HCT116 (cell line): ENCODE data around the gene CDCA3. TPM values are rescaled to one million over a fixed set of nuclear protein-coding genes. Genes with fewer than 3 reads are reported as not detected.

Experiments used
- ATAC-seq: fragments of 200-7000 bp; cut with Tn5 transposase; 2 replicates; pipeline ENCODE4 v1.9.1; 2020; ENCODE audit warnings: mild to moderate bottlenecking, moderate library complexity
- BruUV-seq: library from RNA; stranded (reverse); fragments of 400-500 nt; replicated peaks from 2 replicates; lab custom pipeline; 2021; lab: Mats Ljungman, UMichigan
- CTCF ChIA-PET: fragments of 300-600 bp; sonication (Branson Sonifier 250); formaldehyde crosslinking; loops from one replicate; lab custom pipeline; 2021; ENCODE audit warnings: antibody characterized with exemption; lab: Charles Lee
- POLR2A ChIA-PET: fragments of 300-600, 350-600 bp; sonication (Branson Sonifier 250); formaldehyde crosslinking; loops from one replicate; lab custom pipeline; 2021; ENCODE audit warnings: antibody characterized with exemption; lab: Charles Lee
- RAD21 ChIA-PET, 2 experiments: fragments of 300-600 bp; sonication (Branson Sonifier 250); formaldehyde crosslinking; loops; one replicate each; lab custom pipeline; 2023; ENCODE audit warnings: low total read pairs in 2 of 2; ENCODE audit not compliant: uncharacterized antibody in 2 of 2, unreplicated experiment in 2 of 2, low non-redundant PET in 1 of 2; lab: Charles Lee
- DNase-seq: peaks from one replicate; pipeline ENCODE4 v3.0.0-alpha.2; 2010; ENCODE audit warnings: low read depth, low spot score
- H2AFZ ChIP-seq: fragments of 200-600 bp; shearing (Covaris generic), sonication (generic); 2 replicates; pipeline ENCODE4 v1.6.1; 2017; ENCODE audit warnings: low read depth, mixed run types, mixed read lengths, antibody characterized with exemption, low read length; ENCODE audit not compliant: poor library complexity, severe bottlenecking
- H3K27ac ChIP-seq: 2 replicates; pipeline ENCODE4 v1.5.1; 2012; ENCODE audit warnings: low read depth, low read length
- H3K27me3 ChIP-seq: fragments of 200-600 bp; sonication (generic); 2 replicates; pipeline ENCODE4 v1.6.1; 2016; ENCODE audit warnings: mixed run types, low read length, mixed read lengths; ENCODE audit not compliant: insufficient read depth
- H3K36me3 ChIP-seq, 2 experiments: fragments of 200-500 bp in 1 of 2; fragments of 200-600 bp in 1 of 2; sonication (Bioruptor generic) in 1 of 2; sonication (generic) in 1 of 2; 2 replicates each; pipeline versions ENCODE4 v1.5.1 to v1.6.1; 2014 to 2016; ENCODE audit warnings: low read length in 2 of 2, inconsistent platforms in 1 of 2, mixed read lengths in 1 of 2, mixed run types in 1 of 2; ENCODE audit not compliant: insufficient read depth in 2 of 2, control insufficient read depth in 1 of 2
- H3K4me1 ChIP-seq, 2 experiments: fragments of 200-600 bp in 1 of 2; sonication (generic) in 1 of 2; 2 replicates each; pipeline versions ENCODE4 v1.5.1 to v1.6.1; 2012 to 2017; ENCODE audit warnings: low read length in 2 of 2, inconsistent platforms in 1 of 2, mild to moderate bottlenecking in 1 of 2, mixed read lengths in 1 of 2, mixed run types in 1 of 2, moderate library complexity in 1 of 2; ENCODE audit not compliant: insufficient read depth in 2 of 2, control insufficient read depth in 1 of 2
- H3K4me2 ChIP-seq: fragments of 200-600 bp; sonication (generic); 2 replicates; pipeline ENCODE4 v1.6.1; 2017; ENCODE audit warnings: mixed run types, low read length, mixed read lengths
- H3K4me3 ChIP-seq, 2 experiments: fragments of 200-600 bp in 1 of 2; sonication (generic) in 1 of 2; replicated peaks in 1 of 2; 2 replicates each; pipeline ENCODE4 v1.5.1; 2011 to 2016; ENCODE audit warnings: low read length in 2 of 2, control low read depth in 1 of 2, low read depth in 1 of 2, mild to moderate bottlenecking in 1 of 2, mixed read lengths in 1 of 2, mixed run types in 1 of 2
- H3K79me2 ChIP-seq: fragments of 200-600 bp; sonication (generic); 2 replicates; pipeline ENCODE4 v1.6.1; 2017; ENCODE audit warnings: mild to moderate bottlenecking, mixed run types, low read length, moderate library complexity, mixed read lengths; ENCODE audit not compliant: insufficient read depth
- H3K9ac ChIP-seq: fragments of 200-600 bp; sonication (generic); 2 replicates; pipeline ENCODE4 v1.6.1; 2016; ENCODE audit warnings: low read length, mixed read lengths
- H3K9me2 ChIP-seq: fragments of 200-600 bp; sonication (generic), shearing (Covaris generic); 2 replicates; pipeline ENCODE4 v1.6.1; 2017; ENCODE audit warnings: mixed run types, mild to moderate bottlenecking, moderate library complexity; ENCODE audit not compliant: insufficient read depth
- H3K9me3 ChIP-seq, 2 experiments: fragments of 200-500 bp in 1 of 2; fragments of 200-600 bp in 1 of 2; sonication (Bioruptor generic) in 1 of 2; sonication (generic) in 1 of 2; 2 replicates each; pipeline ENCODE4 v1.6.1; 2014 to 2017; ENCODE audit warnings: low read length in 2 of 2, mixed read lengths in 2 of 2, inconsistent platforms in 1 of 2, low read depth in 1 of 2, mild to moderate bottlenecking in 1 of 2, mixed run types in 1 of 2, moderate library complexity in 1 of 2; ENCODE audit not compliant: control insufficient read depth in 1 of 2, insufficient read depth in 1 of 2
- H4K20me1 ChIP-seq: fragments of 200-600 bp; sonication (generic), shearing (Covaris generic); 2 replicates; pipeline ENCODE4 v1.6.1; 2017; ENCODE audit warnings: mixed run types, mild to moderate bottlenecking, moderate library complexity; ENCODE audit not compliant: insufficient read depth
- ATF3 ChIP-seq: IDR thresholded peaks from 2 replicates; pipeline ENCODE4 v1.6.1; 2012
- CBX3 ChIP-seq: IDR thresholded peaks from 2 replicates; pipeline ENCODE4 v1.6.1; 2012; ENCODE audit warnings: low read depth
- CEBPB ChIP-seq: IDR thresholded peaks from 2 replicates; pipeline ENCODE4 v1.6.1; 2012; ENCODE audit warnings: low read depth
- EGR1 ChIP-seq: IDR thresholded peaks from 2 replicates; pipeline ENCODE4 v1.6.1; 2012; ENCODE audit warnings: low read depth
- ELF1 ChIP-seq: IDR thresholded peaks from 2 replicates; pipeline ENCODE4 v1.6.1; 2012; ENCODE audit warnings: low read depth, borderline replicate concordance
- EZH2 ChIP-seq: fragments of 200-600 bp; sonication (generic); IDR thresholded peaks from 2 replicates; pipeline ENCODE4 v1.6.1; 2017; ENCODE audit warnings: antibody characterized with exemption, mixed run types
- EZH2phosphoT487 ChIP-seq: fragments of 200-600 bp; IDR thresholded peaks from 2 replicates; pipeline ENCODE4 v1.6.1; 2018; ENCODE audit warnings: antibody characterized with exemption, borderline replicate concordance
- FOSL1 ChIP-seq: IDR thresholded peaks from 2 replicates; pipeline ENCODE4 v1.6.1; 2012; ENCODE audit warnings: low read depth
- JUND ChIP-seq: IDR thresholded peaks from 2 replicates; pipeline ENCODE4 v1.6.1; 2012
- POLR2A ChIP-seq: IDR thresholded peaks from 2 replicates; pipeline ENCODE4 v1.7.0; 2011; ENCODE audit warnings: borderline replicate concordance; ENCODE audit not compliant: insufficient read depth, insufficient read length; ENCODE audit errors: extremely low read depth
- POLR2AphosphoS5 ChIP-seq: IDR thresholded peaks from 2 replicates; pipeline ENCODE4 v1.6.1; 2011; ENCODE audit warnings: mild to moderate bottlenecking, low read depth, low read length, moderate library complexity
- RAD21 ChIP-seq: IDR thresholded peaks from 2 replicates; pipeline ENCODE4 v1.6.1; 2012; ENCODE audit warnings: low read depth, mild to moderate bottlenecking
- REST ChIP-seq: IDR thresholded peaks from 2 replicates; pipeline ENCODE4 v1.6.1; 2012; ENCODE audit warnings: low read depth
- SIN3A ChIP-seq: IDR thresholded peaks from 2 replicates; pipeline ENCODE4 v1.6.1; 2012; ENCODE audit warnings: low read depth
- SP1 ChIP-seq: IDR thresholded peaks from 2 replicates; pipeline ENCODE4 v1.6.1; 2012; ENCODE audit warnings: low read depth
- SRF ChIP-seq: IDR thresholded peaks from 2 replicates; pipeline ENCODE4 v1.6.1; 2012; ENCODE audit warnings: low read depth
- YY1 ChIP-seq: IDR thresholded peaks from 2 replicates; pipeline ENCODE4 v1.6.1; 2011; ENCODE audit warnings: low read length, low read depth, moderate library complexity, mild to moderate bottlenecking; ENCODE audit not compliant: insufficient replicate concordance; ENCODE audit errors: extremely low read depth
- ZFX ChIP-seq: fragments of 450-650 bp; IDR thresholded peaks from 2 replicates; pipeline ENCODE4 v1.6.1; 2017
- intact Hi-C: fragments of 100-400 bp; cut with micrococcal nuclease; formaldehyde crosslinking; loops from 2 replicates; pipeline ENCODE4 v1.10.0; 2022
- total RNA-seq: library from RNA; stranded (reverse); gene quantifications from one replicate; pipeline ENCODE4 v1.2.1, GENCODE V29; 2021; ENCODE audit not compliant: unreplicated experiment

CDCA3 gene
- total RNA-seq, 1 experiment from 2014 or later: 63.0 TPM

GRCh38 chr12:6832125-6832524 is 19.0 kb downstream of the CDCA3 start:
- ChIA-PET CTCF (interaction anchor here (5.5 kb wide), 1 partner anchor 20 kb away, joined by 38 read pairs; the partner anchor contains the start of genes CDCA3 and USP5), RAD21 (no interaction called here), POLR2A (interaction anchor here (1.0 to 4.3 kb wide), 2 partner anchors 19 to 20 kb away, joined by 4 to 17 read pairs; partner anchors contain the start of genes CDCA3 and USP5)
- Histone ChIP-seq H3K36me3 (peaks cover 8 to 28% of the 10 kb centered on the region in 2 experiments; a peak in 3 of 4 replicates), H3K79me2 (peaks cover 28% of the 10 kb centered on the region), H3K9me2 (no peaks in the 10 kb centered on the region), H4K20me1 (no peaks in the 10 kb centered on the region), H2AFZ (no peak overlapping the region), H3K27ac (no peak overlapping the region), H3K4me1 (peaks cover 8 to 31% of the 10 kb centered on the region in 2 experiments), H3K4me3 (no peak overlapping the region), H3K4me2 (no peak overlapping the region), H3K9ac (no peak overlapping the region), H3K27me3 (no peaks in the 10 kb centered on the region), H3K9me3 (no peaks in the 10 kb centered on the region)
- ATAC-seq: no peak
- TF ChIP-seq SIN3A (no peak), SRF (no peak), EZH2phosphoT487 (no peak), SP1 (no peak), REST (no peak), POLR2AphosphoS5 (no peak), YY1 (no peak), RAD21 (no peak), ATF3 (no peak), ZFX (no peak), JUND (no peak), ELF1 (no peak), POLR2A (no peak), EZH2 (no peak), FOSL1 (no peak), EGR1 (no peak), CEBPB (no peak), CBX3 (no peak)
- intact Hi-C loops: no loop called here
- BruUV-seq: no TSS peak
- DNase-seq: no peak
